Activated CD8-positive, alpha-beta T cell treated with anti-CD3 and anti-CD28 coated beads for 36 hours (primary cell): ENCODE data around the gene POU2F2. TPM values are rescaled to one million over a fixed set of nuclear protein-coding genes. Genes with fewer than 3 reads are reported as not detected.

Source experiments
- ATAC-seq: fragments of 200-7000 bp; cut with Tn5 transposase; one replicate; pipeline ENCODE4 v1.10.0; 2021; ENCODE audit warnings: mild to moderate bottlenecking, moderate library complexity
- CTCF ChIA-PET: fragments of 350-600 bp; sonication (Branson Sonifier 250); formaldehyde crosslinking; loops from one replicate; lab custom pipeline; 2021; ENCODE audit warnings: antibody characterized with exemption; lab: Charles Lee
- POLR2A ChIA-PET: fragments of 350-600 bp; sonication (Branson Sonifier 250); formaldehyde crosslinking; loops from one replicate; lab custom pipeline; 2021; ENCODE audit warnings: antibody characterized with exemption; lab: Charles Lee
- DNase-seq: peaks from one replicate; pipeline ENCODE4 v3.0.0-alpha.2; 2020
- H3K27ac Mint-ChIP-seq: one replicate; pipeline ENCODE4 v1.8.0; 2021; ENCODE audit warnings: mild to moderate bottlenecking, mixed read lengths
- H3K27me3 Mint-ChIP-seq: one replicate; pipeline ENCODE4 v1.8.0; 2021; ENCODE audit warnings: mixed read lengths
- H3K36me3 Mint-ChIP-seq: one replicate; pipeline ENCODE4 v1.8.0; 2021; ENCODE audit warnings: low read depth, mixed read lengths
- H3K4me1 Mint-ChIP-seq: one replicate; pipeline ENCODE4 v1.8.0; 2021; ENCODE audit warnings: low read depth, mixed read lengths
- H3K4me3 Mint-ChIP-seq: one replicate; pipeline ENCODE4 v1.8.0; 2021; ENCODE audit warnings: mild to moderate bottlenecking, moderate library complexity, mixed read lengths
- H3K9me3 Mint-ChIP-seq: one replicate; pipeline ENCODE4 v1.8.0; 2021; ENCODE audit warnings: mixed read lengths
- intact Hi-C: fragments of 100-400 bp; cut with micrococcal nuclease; formaldehyde crosslinking; loops from one replicate; pipeline ENCODE4 v1.10.0; 2022
- total RNA-seq, 2 experiments: library from RNA; stranded (reverse); gene quantifications; one replicate each; pipeline ENCODE4 v1.2.3, GENCODE V29; 2021
- TF ChIP-seq, protein P1 (sequence below): fragments of 200-600 bp; IDR thresholded peaks from one replicate; pipeline ENCODE4 v1.8.0; 2022; ENCODE audit warnings: antibody characterized with exemption, mild to moderate bottlenecking

POU2F2 gene
- 10 to 100 TPM; 37.7 to 40.7 TPM for total RNA-seq

DNA sequence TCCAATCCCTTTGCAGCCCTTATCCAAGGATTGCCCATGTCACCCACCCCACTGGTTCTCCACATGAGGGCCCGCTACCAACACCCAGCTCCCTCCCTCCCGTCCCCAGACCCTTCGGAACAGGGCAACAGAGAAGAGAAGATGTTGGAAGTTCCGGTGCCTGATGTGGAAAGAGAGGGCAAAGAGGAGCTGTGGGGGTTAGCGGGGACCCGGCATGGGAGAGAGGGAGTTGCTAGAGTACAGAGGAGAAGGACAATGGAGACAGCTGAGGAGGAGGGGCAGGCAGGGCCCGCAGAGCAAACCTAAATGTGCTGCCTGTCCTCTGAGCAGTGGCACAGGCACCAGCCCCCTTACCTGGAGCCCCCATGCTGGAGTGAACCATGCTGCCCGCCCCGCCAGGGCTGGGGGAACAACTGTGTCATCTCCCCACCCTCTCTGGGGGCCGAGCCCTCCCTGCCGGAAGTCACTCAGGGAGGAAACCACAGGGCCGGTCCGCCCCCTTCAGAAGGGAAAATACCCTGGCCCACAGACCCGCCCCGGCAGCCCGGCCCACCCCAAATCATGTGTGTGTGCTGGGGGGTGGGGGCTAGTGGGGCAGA lies at the start of gene POU2F2:
Gene POU2F2 (minus strand): TSS at position 417 of the 599 bp plus-strand sequence. CDS start 35 bp downstream, at position 382.
- Mint-ChIP-seq H3K9me3 (no peaks in the 10 kb centered on the region), H3K27me3 (no peaks in the 10 kb centered on the region), H3K4me3 (peak within 1 kb of the TSS; percentile 78), H3K27ac (peak within 1 kb of the TSS; percentile 79), H3K36me3 (peaks cover 6% of the 10 kb centered on the region), H3K4me1 (peaks cover 48% of the 10 kb centered on the region)
- ChIA-PET POLR2A (interaction anchor here (0.7 to 3.1 kb wide), 8 partner anchors 9 to 115 kb away, joined by 3 to 22 read pairs (median 3); partner anchors contain the start of gene GSK3A), CTCF (interaction anchor here (0.6 to 6.0 kb wide), 40 partner anchors 9 to 288 kb away, joined by 3 to 70 read pairs (median 4); partner anchors contain the start of genes DEDD2, GSK3A, PAFAH1B3 and PRR19)
- ATAC-seq: peak; percentile 80
- intact Hi-C loops: loop anchor here (2.0 to 10.0 kb wide), 3 partner anchors 23 to 153 kb away; no protein-coding TSS in a partner anchor
- TF ChIP-seq, protein P1, sequence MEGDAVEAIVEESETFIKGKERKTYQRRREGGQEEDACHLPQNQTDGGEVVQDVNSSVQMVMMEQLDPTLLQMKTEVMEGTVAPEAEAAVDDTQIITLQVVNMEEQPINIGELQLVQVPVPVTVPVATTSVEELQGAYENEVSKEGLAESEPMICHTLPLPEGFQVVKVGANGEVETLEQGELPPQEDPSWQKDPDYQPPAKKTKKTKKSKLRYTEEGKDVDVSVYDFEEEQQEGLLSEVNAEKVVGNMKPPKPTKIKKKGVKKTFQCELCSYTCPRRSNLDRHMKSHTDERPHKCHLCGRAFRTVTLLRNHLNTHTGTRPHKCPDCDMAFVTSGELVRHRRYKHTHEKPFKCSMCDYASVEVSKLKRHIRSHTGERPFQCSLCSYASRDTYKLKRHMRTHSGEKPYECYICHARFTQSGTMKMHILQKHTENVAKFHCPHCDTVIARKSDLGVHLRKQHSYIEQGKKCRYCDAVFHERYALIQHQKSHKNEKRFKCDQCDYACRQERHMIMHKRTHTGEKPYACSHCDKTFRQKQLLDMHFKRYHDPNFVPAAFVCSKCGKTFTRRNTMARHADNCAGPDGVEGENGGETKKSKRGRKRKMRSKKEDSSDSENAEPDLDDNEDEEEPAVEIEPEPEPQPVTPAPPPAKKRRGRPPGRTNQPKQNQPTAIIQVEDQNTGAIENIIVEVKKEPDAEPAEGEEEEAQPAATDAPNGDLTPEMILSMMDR: no peak
- peak; percentile 95 for DNase-seq

DNA sequence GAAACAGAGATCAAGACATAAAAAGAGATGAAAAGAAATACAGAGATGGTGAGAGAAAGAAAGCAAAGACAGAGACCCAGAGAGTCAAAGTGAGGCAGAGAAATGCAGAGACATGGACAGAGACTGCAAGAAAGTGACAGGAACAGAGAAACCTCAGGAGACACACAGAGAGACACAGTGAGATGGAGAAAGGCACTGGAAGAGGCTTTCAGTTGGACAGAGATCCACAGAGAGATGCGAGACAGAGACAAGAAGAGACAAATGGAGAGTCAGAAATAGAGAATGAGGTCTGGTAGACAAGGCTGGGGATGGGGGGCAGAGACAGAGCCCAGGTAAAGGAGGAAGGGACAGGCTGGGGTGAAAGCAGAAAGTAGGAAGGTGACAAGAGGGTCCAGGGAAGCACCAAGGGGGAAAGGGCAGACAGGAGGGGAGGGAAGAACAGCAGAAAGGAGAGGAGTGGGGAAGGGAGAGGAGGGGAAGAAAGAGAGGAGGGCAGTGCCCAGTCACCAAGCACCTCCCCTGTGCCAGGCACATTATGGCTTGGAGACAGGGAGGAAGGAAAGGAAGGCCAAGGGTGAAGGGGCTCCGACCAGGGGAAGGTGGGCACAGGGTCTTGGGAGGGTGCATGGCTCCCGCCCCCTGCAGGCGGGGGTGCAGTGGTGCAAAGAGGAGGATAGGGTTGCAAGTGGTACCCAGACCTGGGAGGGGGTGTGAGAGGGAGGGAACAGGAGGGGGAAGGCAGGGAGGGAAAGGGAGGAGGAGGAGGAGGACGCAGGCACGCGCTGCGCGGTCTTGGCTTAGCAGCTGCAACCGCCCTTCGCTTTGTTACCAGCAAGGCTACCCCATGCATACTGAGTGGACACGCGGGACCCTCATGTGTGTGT lies 46.8 kb upstream of the POU2F2 start:
- H3K9me3 Mint-ChIP-seq: no peaks in the 10 kb centered on the region
- POLR2A ChIA-PET: no interaction called here
- H3K36me3 Mint-ChIP-seq: no peaks in the 10 kb centered on the region
- no peak for DNase-seq
- H3K27me3 Mint-ChIP-seq: peaks cover 17% of the 10 kb centered on the region
- CTCF ChIA-PET: interaction anchor here (1.0 kb wide), 1 partner anchor 43 kb away, joined by 3 read pairs; no protein-coding TSS in a partner anchor
- peaks cover 17% of the 10 kb centered on the region for H3K4me1 Mint-ChIP-seq
- peak; percentile 34 for ATAC-seq
- no peak overlapping the region for H3K27ac Mint-ChIP-seq
- TF ChIP-seq, protein P1: peak; percentile 55
- H3K4me3 Mint-ChIP-seq: no peak overlapping the region
- intact Hi-C loops: no loop called here

DNA sequence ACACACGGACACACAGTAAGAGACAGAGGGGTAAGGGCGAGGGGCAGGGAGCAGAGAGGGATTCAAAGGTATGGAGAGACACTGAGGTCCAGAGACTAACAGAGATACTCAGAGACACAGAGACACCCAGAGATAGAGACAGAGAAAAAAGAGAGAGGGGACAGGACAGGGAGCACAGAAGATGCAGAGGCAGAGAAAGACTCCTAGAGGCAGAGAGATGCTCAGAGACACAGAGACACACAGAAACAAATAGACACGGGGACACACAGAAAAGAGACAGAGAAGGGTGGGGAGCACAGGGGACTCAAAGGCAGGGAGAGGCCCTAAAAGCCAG lies 45.4 kb upstream of the POU2F2 start:
- POLR2A ChIA-PET: interaction anchor here (1.2 kb wide), 1 partner anchor 21 kb away, joined by 3 read pairs; no protein-coding TSS in a partner anchor
- Mint-ChIP-seq H3K27ac (no peak overlapping the region), H3K36me3 (no peaks in the 10 kb centered on the region), H3K4me3 (no peak overlapping the region), H3K9me3 (no peaks in the 10 kb centered on the region), H3K4me1 (peaks cover 12% of the 10 kb centered on the region), H3K27me3 (peaks cover 17% of the 10 kb centered on the region)
- intact Hi-C loops: no loop called here
- ATAC-seq: no peak
- no peak for DNase-seq
- CTCF ChIA-PET: interaction anchor here (1.0 to 3.3 kb wide), 6 partner anchors 12 to 69 kb away, joined by 3 to 21 read pairs (median 4); no protein-coding TSS in a partner anchor
- TF ChIP-seq, protein P1: no peak

DNA sequence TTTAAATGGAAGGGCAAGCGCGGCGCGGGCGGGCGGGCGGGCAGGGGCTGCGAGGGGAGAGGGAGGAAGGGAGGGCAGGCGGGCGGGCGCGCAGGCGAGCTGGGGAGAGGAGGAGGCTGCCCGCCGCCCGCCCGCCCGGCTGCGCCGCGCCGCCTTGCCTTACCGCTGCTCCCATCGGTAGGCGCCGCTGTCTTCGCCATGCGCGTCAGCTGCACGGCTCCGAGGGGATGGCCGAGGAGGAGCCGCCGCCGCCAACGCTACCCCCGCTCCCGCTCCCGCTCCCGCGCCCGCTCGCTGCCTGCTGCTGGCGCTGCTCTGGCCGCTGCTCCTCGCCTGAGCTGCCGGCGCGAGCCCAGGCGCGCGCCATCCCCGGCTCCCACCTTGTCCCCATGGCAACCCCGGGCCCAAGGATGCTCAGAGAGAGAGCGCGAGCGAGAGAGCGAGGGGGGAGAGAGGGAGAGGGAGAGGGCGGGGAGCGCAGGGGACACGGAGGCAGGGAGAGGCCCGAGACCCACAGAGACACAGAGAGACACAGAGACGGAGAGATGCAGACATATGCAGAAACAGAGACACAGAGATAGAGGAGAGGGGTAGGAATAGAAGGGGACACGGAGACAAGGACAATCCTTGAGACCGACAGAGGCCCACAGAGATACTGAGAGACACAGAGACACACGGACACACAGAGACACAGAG lies 44.9 kb upstream of the POU2F2 start:
- Mint-ChIP-seq H3K9me3 (no peaks in the 10 kb centered on the region), H3K27me3 (peaks cover 17% of the 10 kb centered on the region), H3K36me3 (no peaks in the 10 kb centered on the region), H3K4me1 (peaks cover 12% of the 10 kb centered on the region), H3K4me3 (no peak overlapping the region), H3K27ac (no peak overlapping the region)
- intact Hi-C loops: no loop called here
- ChIA-PET CTCF (interaction anchor here (0.7 to 3.3 kb wide), 14 partner anchors 8 to 72 kb away, joined by 3 to 21 read pairs (median 4); no protein-coding TSS in a partner anchor), POLR2A (interaction anchor here (0.6 to 1.2 kb wide), 4 partner anchors 21 to 149 kb away, joined by 3 read pairs; no protein-coding TSS in a partner anchor)
- peak; percentile 80 for DNase-seq
- TF ChIP-seq, protein P1: peak; percentile 25
- peak; percentile 91 for ATAC-seq
